Liver (tissue), 9 donors: ENCODE data around the gene UBAP1L. TPM values are rescaled to one million over a fixed set of nuclear protein-coding genes. Genes with fewer than 3 reads are reported as not detected.

Experiments
- DNase-seq: peaks from one replicate; pipeline ENCODE4 v3.0.0-alpha.2; 2017; ENCODE audit warnings: low spot score
- H3K27ac ChIP-seq, 2 donors: one replicate each; pipeline ENCODE4 v1.7.0; 2013; ENCODE audit warnings: inconsistent platforms in 2 of 2, low read length in 2 of 2, control low read depth in 1 of 2, low read depth in 1 of 2, mild to moderate bottlenecking in 1 of 2
- H3K27me3 ChIP-seq, 4 donors: one replicate each; pipeline versions ENCODE4 v1.6.1 to v1.7.0; 2013; ENCODE audit warnings: low read length in 3 of 4, inconsistent platforms in 1 of 4, mild to moderate bottlenecking in 1 of 4, moderate library complexity in 1 of 4; ENCODE audit not compliant: control insufficient read depth in 4 of 4, insufficient read depth in 4 of 4
- H3K36me3 ChIP-seq, 4 donors: one replicate each; pipeline versions ENCODE4 v1.6.1 to v1.7.0; 2013; ENCODE audit warnings: low read length in 3 of 4, mild to moderate bottlenecking in 3 of 4, low read depth in 1 of 4, moderate library complexity in 1 of 4; ENCODE audit not compliant: control insufficient read depth in 4 of 4, insufficient read depth in 3 of 4
- H3K4me1 ChIP-seq, 4 donors: one replicate each; pipeline versions ENCODE4 v1.6.1 to v1.7.0; 2013; ENCODE audit warnings: low read length in 3 of 4, mild to moderate bottlenecking in 3 of 4, moderate library complexity in 1 of 4; ENCODE audit not compliant: control insufficient read depth in 4 of 4, insufficient read depth in 4 of 4
- H3K4me3 ChIP-seq, 3 donors: one replicate each; pipeline versions ENCODE4 v1.6.1 to v1.7.0; 2013; ENCODE audit warnings: low read length in 3 of 3, control low read depth in 1 of 3, low read depth in 1 of 3, mild to moderate bottlenecking in 1 of 3
- H3K9ac ChIP-seq, 2 donors: one replicate each; pipeline ENCODE4 v1.7.0; 2013; ENCODE audit warnings: low read length in 2 of 2, mild to moderate bottlenecking in 2 of 2, moderate library complexity in 2 of 2, control low read depth in 1 of 2, low read depth in 1 of 2
- H3K9me3 ChIP-seq, 4 donors: one replicate each; pipeline versions ENCODE4 v1.6.1 to v1.7.0; 2013; ENCODE audit warnings: low read length in 3 of 4; ENCODE audit not compliant: control insufficient read depth in 4 of 4
- CTCF ChIP-seq: fragments of 150-350 bp; IDR thresholded peaks from 2 replicates; pipeline ENCODE4 v1.5.1; 2017; ENCODE audit warnings: improper control_type of control experiment, low read depth, low read length; ENCODE audit not compliant: missing input control
- EGR1 ChIP-seq, 2 donors: IDR thresholded peaks; 2 replicates each; pipeline ENCODE4 v1.6.1; 2016 to 2018; ENCODE audit warnings: antibody characterized with exemption in 2 of 2, low read depth in 2 of 2
- FOXA1 ChIP-seq: IDR thresholded peaks from 2 replicates; pipeline ENCODE4 v1.6.1; 2016; ENCODE audit warnings: antibody characterized with exemption
- FOXA2 ChIP-seq: IDR thresholded peaks from 2 replicates; pipeline ENCODE4 v1.6.1; 2016; ENCODE audit warnings: antibody characterized with exemption
- GABPA ChIP-seq, 2 donors: IDR thresholded peaks in 1 of 2; conservative IDR thresholded peaks in 1 of 2; 2 replicates each; pipeline ENCODE4 v1.6.1; 2016; ENCODE audit warnings: antibody characterized with exemption in 2 of 2, mild to moderate bottlenecking in 1 of 2, moderate library complexity in 1 of 2
- HNF4G ChIP-seq: IDR thresholded peaks from 2 replicates; pipeline ENCODE4 v1.6.1; 2016; ENCODE audit warnings: antibody characterized with exemption
- JUND ChIP-seq, 2 donors: IDR thresholded peaks; 2 replicates each; pipeline ENCODE4 v1.6.1; 2016; ENCODE audit warnings: antibody characterized with exemption in 2 of 2
- NR2F2 ChIP-seq: IDR thresholded peaks from 2 replicates; pipeline ENCODE4 v1.6.1; 2016; ENCODE audit warnings: antibody characterized with exemption
- RAD21 ChIP-seq, 2 donors: IDR thresholded peaks; 2 replicates each; pipeline ENCODE4 v1.6.1; 2016; ENCODE audit warnings: antibody characterized with exemption in 2 of 2, mild to moderate bottlenecking in 2 of 2
- REST ChIP-seq: IDR thresholded peaks from 2 replicates; pipeline ENCODE4 v1.6.1; 2016; ENCODE audit warnings: antibody characterized with exemption, mild to moderate bottlenecking
- RXRA ChIP-seq, 2 donors: IDR thresholded peaks; 2 replicates each; pipeline ENCODE4 v1.6.1; 2017 to 2018; ENCODE audit warnings: antibody characterized with exemption in 2 of 2, mild to moderate bottlenecking in 1 of 2
- SP1 ChIP-seq: IDR thresholded peaks from 2 replicates; pipeline ENCODE4 v1.6.1; 2018; ENCODE audit warnings: antibody characterized with exemption, mild to moderate bottlenecking
- TAF1 ChIP-seq: conservative IDR thresholded peaks from 2 replicates; pipeline ENCODE4 v1.6.1; 2016; ENCODE audit warnings: antibody characterized with exemption, mild to moderate bottlenecking
- YY1 ChIP-seq: IDR thresholded peaks from 2 replicates; pipeline ENCODE4 v1.6.1; 2016; ENCODE audit warnings: antibody characterized with exemption, mild to moderate bottlenecking
- WGBS: extraction: QIAGEN DNeasy Blood & Tissue Kit; methylation state at CpG from one replicate; pipeline ENCODE4 v1.1.7; 2013; 5-methylcytosine and 5-hydroxymethylcytosine counted together
- polyA plus RNA-seq, 2 donors: library from polyadenylated mRNA; stranded (reverse) in 1 of 2; unstranded in 1 of 2; fragments of 200-250 nt in 1 of 2; fragments of >200 nt in 1 of 2; fragmentation: Nextera tagmentation in 1 of 2; extraction: Ambion mirVana in 1 of 2; gene quantifications; one replicate each; pipeline versions ENCODE4 v1.2.1 to v1.2.3, GENCODE V29; 2013 to 2015
- total RNA-seq, 2 donors: library from RNA; depleted of rRNA; stranded (reverse); fragments of >200 nt; gene quantifications; one replicate each; pipeline ENCODE4 v1.2.3, GENCODE V29; 2014
- TF ChIP-seq, protein P1 (sequence below): IDR thresholded peaks from 2 replicates; pipeline ENCODE4 v1.6.1; 2016; ENCODE audit warnings: antibody characterized with exemption
- TF ChIP-seq, protein P2 (sequence below): IDR thresholded peaks from 2 replicates; pipeline ENCODE4 v1.6.1; 2016; ENCODE audit warnings: antibody characterized with exemption
- TF ChIP-seq, protein P3 (sequence below): IDR thresholded peaks from 2 replicates; pipeline ENCODE4 v1.6.1; 2016; ENCODE audit warnings: antibody characterized with exemption
- donor health status: healthy.
- donor health status: healthy.
- donor health status: healthy.
- donor health status: healthy.
- donor health status: healthy.

Gene UBAP1L
- total and polyA plus RNA-seq, 4 donors, result 0.57 to 6.9 (median 0.90) TPM

GRCh38 chr15:65110676-65111292 is 4.2 kb downstream of the UBAP1L start:
- TF ChIP-seq NR2F2, result peak; percentile 32
- no peak for TF ChIP-seq GABPA (IDR thresholded peaks at IDR 0.05 in 1 of 2, conservative IDR thresholded peaks at IDR 0.05 in 1 of 2)
- no peak for TF ChIP-seq JUND (IDR thresholded peaks at IDR 0.05)
- H3K27ac ChIP-seq, result peak overlapping the region; percentile 70 to 74
- no peaks in the 10 kb centered on the region for H3K9me3 ChIP-seq
- 65% methylated on average over 3 of the region's 3 CpGs for WGBS
- no peak for DNase-seq
- no peak overlapping the region for H3K4me3 ChIP-seq
- H3K4me1 ChIP-seq, result peaks cover 0 to 2% (median 0%) of the 10 kb centered on the region in 4 donors
- H3K36me3 ChIP-seq, result peaks cover 6 to 31% (median 17%) of the 10 kb centered on the region in 4 donors
- no peaks in the 10 kb centered on the region for H3K27me3 ChIP-seq
- no peak overlapping the region for H3K9ac ChIP-seq

DNA sequence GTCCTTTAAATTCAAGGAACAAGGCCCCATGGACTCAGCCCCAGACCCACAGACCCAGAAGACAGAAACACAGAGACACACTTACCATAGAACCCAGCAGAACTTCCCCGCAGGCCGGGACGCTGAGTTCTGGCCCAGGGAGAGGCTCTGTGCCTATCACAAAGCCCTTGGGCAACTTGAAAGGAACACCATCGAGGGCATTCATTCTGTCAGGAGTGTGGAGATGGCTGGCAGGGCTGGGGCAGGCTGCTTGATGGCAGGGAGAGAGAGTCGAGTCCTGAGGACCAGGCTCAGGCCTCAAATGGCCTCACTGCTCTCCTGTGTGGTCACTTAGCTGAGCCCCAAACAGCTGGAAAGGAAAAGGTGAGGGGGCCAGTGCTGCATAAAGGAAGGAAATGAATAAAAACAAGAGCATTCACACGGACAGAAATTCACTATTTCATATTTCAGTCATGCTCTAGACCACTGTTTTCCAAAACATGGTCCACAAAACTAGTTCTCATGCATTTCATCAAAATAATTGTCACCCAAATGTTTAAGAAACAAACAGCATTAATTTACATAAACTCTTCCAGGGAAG is 8.9 kb downstream of the UBAP1L start:
- TF ChIP-seq, protein P1, sequence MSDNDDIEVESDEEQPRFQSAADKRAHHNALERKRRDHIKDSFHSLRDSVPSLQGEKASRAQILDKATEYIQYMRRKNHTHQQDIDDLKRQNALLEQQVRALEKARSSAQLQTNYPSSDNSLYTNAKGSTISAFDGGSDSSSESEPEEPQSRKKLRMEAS, result no peak
- TF ChIP-seq NR2F2 (no peak), FOXA2 (no peak), FOXA1 (no peak), RAD21 (IDR thresholded peaks at IDR 0.05) (no peak)
- TF ChIP-seq, protein P2, sequence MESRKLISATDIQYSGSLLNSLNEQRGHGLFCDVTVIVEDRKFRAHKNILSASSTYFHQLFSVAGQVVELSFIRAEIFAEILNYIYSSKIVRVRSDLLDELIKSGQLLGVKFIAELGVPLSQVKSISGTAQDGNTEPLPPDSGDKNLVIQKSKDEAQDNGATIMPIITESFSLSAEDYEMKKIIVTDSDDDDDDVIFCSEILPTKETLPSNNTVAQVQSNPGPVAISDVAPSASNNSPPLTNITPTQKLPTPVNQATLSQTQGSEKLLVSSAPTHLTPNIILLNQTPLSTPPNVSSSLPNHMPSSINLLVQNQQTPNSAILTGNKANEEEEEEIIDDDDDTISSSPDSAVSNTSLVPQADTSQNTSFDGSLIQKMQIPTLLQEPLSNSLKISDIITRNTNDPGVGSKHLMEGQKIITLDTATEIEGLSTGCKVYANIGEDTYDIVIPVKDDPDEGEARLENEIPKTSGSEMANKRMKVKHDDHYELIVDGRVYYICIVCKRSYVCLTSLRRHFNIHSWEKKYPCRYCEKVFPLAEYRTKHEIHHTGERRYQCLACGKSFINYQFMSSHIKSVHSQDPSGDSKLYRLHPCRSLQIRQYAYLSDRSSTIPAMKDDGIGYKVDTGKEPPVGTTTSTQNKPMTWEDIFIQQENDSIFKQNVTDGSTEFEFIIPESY, result no peak
- Histone ChIP-seq H3K27ac (no peak overlapping the region), H3K4me1 (peaks cover 0 to 2% (median 0%) of the 10 kb centered on the region in 4 donors), H3K27me3 (no peaks in the 10 kb centered on the region), H3K4me3 (no peak overlapping the region), H3K9me3 (no peaks in the 10 kb centered on the region), H3K36me3 (peaks cover 0 to 8% (median 5%) of the 10 kb centered on the region in 4 donors), H3K9ac (no peak overlapping the region)
- 89% methylated on average over 6 of the region's 6 CpGs for WGBS
- no peak for DNase-seq

DNA sequence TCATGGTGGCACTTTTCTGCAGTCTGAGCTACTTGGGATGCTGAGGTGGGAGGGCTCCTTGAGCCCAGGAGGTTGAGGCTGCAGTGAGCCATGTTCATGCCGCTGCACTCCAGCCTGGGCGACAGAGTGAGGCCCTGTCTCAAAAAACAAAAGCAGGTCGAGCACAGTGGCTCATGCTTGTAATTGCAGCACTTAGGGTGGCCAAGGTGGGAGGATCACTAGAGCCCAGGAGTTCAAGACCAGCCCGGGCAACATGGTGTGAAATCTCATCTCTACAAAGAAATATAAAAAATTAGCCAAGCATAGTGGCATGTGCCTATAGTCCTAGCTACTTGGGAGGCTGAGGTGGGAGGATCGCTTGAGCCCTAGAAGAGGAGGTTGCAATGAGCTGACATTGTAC is 10.0 kb downstream of the UBAP1L start:
- 93% methylated on average over 5 of the region's 5 CpGs for WGBS
- H3K27me3 ChIP-seq, result no peaks in the 10 kb centered on the region
- H3K4me1 ChIP-seq, result no peaks in the 10 kb centered on the region
- no peak overlapping the region for H3K4me3 ChIP-seq
- peaks cover 0 to 15% (median 9%) of the 10 kb centered on the region in 4 donors for H3K36me3 ChIP-seq
- H3K9ac ChIP-seq, result no peak overlapping the region
- DNase-seq, result no peak
- TF ChIP-seq REST (no peak), RAD21 (IDR thresholded peaks at IDR 0.05) (no peak), CTCF (no peak), TAF1 (no peak), SP1 (no peak), HNF4G (no peak), FOXA1 (no peak), EGR1 (IDR thresholded peaks at IDR 0.05; ENCODE audit: low read depth in 2 of 2) (no peak), YY1 (no peak), RXRA (IDR thresholded peaks at IDR 0.05) (no peak)
- TF ChIP-seq, protein P1, result no peak
- TF ChIP-seq, protein P3, sequence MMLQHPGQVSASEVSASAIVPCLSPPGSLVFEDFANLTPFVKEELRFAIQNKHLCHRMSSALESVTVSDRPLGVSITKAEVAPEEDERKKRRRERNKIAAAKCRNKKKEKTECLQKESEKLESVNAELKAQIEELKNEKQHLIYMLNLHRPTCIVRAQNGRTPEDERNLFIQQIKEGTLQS, result no peak
- no peak overlapping the region for H3K27ac ChIP-seq
- H3K9me3 ChIP-seq, result no peaks in the 10 kb centered on the region
